Lower lobe of right lung (tissue), 2 donors: Measurements from ENCODE around the gene RETSAT. TPM values are rescaled to one million over a fixed set of nuclear protein-coding genes. Genes with fewer than 3 reads are reported as not detected.

Source experiments
- ATAC-seq, 2 donors: fragments of 200-7000 bp; cut with Tn5 transposase; one replicate each; pipeline ENCODE4 v1.9.1; 2020 to 2022; ENCODE audit warnings: mild to moderate bottlenecking in 2 of 2, moderate library complexity in 2 of 2
- DNase-seq: peaks from one replicate; pipeline ENCODE4 v3.0.0-alpha.2; 2020
- H3K27ac ChIP-seq: fragments of 200-600 bp; one replicate; pipeline ENCODE4 v1.8.0; 2022
- H3K27me3 ChIP-seq: fragments of 200-600 bp; one replicate; pipeline ENCODE4 v1.8.0; 2022; ENCODE audit warnings: low read depth
- H3K36me3 ChIP-seq: fragments of 200-600 bp; one replicate; pipeline ENCODE4 v1.8.0; 2022; ENCODE audit warnings: mild to moderate bottlenecking
- H3K4me1 ChIP-seq: fragments of 200-600 bp; one replicate; pipeline ENCODE4 v1.8.0; 2022
- H3K4me3 ChIP-seq: fragments of 200-600 bp; one replicate; pipeline ENCODE4 v1.8.0; 2022; ENCODE audit warnings: mild to moderate bottlenecking
- H3K9me3 ChIP-seq: fragments of 200-600 bp; one replicate; pipeline ENCODE4 v1.8.0; 2022
- intact Hi-C: fragments of 100-400 bp; cut with DNase I; formaldehyde crosslinking; loops from one replicate; pipeline ENCODE4 v1.11.0; 2022
- long read RNA-seq: library from polyadenylated mRNA; unstranded; transcript quantifications from one replicate; pipeline ENCODE4 v2.0.0, GENCODE V29; 2021
- total RNA-seq: library from RNA; stranded (reverse); fragmentation: NEBNext Ultra II Directional; extraction: Animal tissue kit (Norgen Biotek cat#: 25700); gene quantifications from one replicate; pipeline ENCODE4 v1.2.1, GENCODE V29; 2021
- TF ChIP-seq, protein P1 (sequence below): fragments of 200-600 bp; IDR thresholded peaks from one replicate; pipeline ENCODE4 v1.8.0; 2022; ENCODE audit warnings: antibody characterized with exemption, mild to moderate bottlenecking
- donor health status: DM: no; HTN: yes; CAD: no; lungs with severe emphysema.

RETSAT gene
- total RNA-seq: 55.5 TPM
- long read RNA-seq, transcript RETSAT-201 (11 exons, 3,100 nt): major isoform, 10 of 21 reads
- long read RNA-seq, partial matches to known transcripts: 7 of 21 reads
- long read RNA-seq, other reads (novel, unspliced or antisense): 4 of 21 reads

- Histone ChIP-seq H3K4me1 (peaks cover 25% of the 10 kb centered on the region), H3K27ac (peak within 1 kb of the TSS; percentile 90), H3K9me3 (no peaks in the 10 kb centered on the region), H3K4me3 (peak within 1 kb of the TSS; percentile 88), H3K27me3 (no peaks in the 10 kb centered on the region), H3K36me3 (peaks cover 51% of the 10 kb centered on the region)
- intact Hi-C loops: no loop called here
- ATAC-seq (peak; percentile 98 to 99), DNase-seq (peak; percentile 97)
- TF ChIP-seq, protein P1, sequence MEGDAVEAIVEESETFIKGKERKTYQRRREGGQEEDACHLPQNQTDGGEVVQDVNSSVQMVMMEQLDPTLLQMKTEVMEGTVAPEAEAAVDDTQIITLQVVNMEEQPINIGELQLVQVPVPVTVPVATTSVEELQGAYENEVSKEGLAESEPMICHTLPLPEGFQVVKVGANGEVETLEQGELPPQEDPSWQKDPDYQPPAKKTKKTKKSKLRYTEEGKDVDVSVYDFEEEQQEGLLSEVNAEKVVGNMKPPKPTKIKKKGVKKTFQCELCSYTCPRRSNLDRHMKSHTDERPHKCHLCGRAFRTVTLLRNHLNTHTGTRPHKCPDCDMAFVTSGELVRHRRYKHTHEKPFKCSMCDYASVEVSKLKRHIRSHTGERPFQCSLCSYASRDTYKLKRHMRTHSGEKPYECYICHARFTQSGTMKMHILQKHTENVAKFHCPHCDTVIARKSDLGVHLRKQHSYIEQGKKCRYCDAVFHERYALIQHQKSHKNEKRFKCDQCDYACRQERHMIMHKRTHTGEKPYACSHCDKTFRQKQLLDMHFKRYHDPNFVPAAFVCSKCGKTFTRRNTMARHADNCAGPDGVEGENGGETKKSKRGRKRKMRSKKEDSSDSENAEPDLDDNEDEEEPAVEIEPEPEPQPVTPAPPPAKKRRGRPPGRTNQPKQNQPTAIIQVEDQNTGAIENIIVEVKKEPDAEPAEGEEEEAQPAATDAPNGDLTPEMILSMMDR: no peak
These were observed at the start of gene RETSAT, which contains the start of gene ELMOD3 for GRCh38 chr2:85354286-85355072. Gene RETSAT (minus strand): TSS chr2:85354528. CDS start chr2:85354507, 21 bp downstream. Gene ELMOD3 (plus strand): TSS chr2:85354769. CDS start chr2:85357199, 2,430 bp downstream.

GRCh38 chr2:85401844-85402243 is 47.5 kb upstream of the RETSAT start:
- intact Hi-C loops: no loop called here
- Histone ChIP-seq H3K4me3 (no peak overlapping the region), H3K4me1 (peaks cover 13% of the 10 kb centered on the region), H3K27ac (no peak overlapping the region), H3K27me3 (no peaks in the 10 kb centered on the region), H3K36me3 (peaks cover 47% of the 10 kb centered on the region), H3K9me3 (no peaks in the 10 kb centered on the region)
- no peak for ATAC-seq
- no peak for DNase-seq
- TF ChIP-seq, protein P1: no peak

DNA sequence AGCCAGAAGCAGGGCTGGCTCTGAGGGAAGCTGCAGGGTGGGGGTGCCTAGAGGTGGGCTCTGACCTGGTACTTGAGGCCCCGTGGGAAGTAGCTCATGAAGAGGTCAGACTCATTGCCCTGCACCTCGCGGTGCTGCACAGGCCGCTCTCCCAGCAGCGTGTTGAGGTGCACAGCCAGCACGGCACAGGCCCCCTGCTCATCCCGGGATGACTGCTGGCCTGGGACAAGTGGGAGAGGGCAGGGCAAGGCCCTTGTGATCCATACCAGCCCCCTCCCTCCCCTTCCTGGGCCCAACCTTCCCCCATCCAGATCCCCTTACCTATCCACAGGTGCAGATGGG is 47.1 kb upstream of the RETSAT start:
- no peaks in the 10 kb centered on the region for H3K9me3 ChIP-seq
- no peak overlapping the region for H3K4me3 ChIP-seq
- peaks cover 17% of the 10 kb centered on the region for H3K4me1 ChIP-seq
- TF ChIP-seq, protein P1: no peak
- peaks cover 47% of the 10 kb centered on the region for H3K36me3 ChIP-seq
- H3K27ac ChIP-seq: no peak overlapping the region
- intact Hi-C loops: no loop called here
- ATAC-seq: no peak
- no peak for DNase-seq
- no peaks in the 10 kb centered on the region for H3K27me3 ChIP-seq

GRCh38 chr2:85400541-85401463 is 46.5 kb upstream of the RETSAT start:
- ATAC-seq (no peak), DNase-seq (no peak)
- TF ChIP-seq, protein P1: no peak
- H3K4me1 ChIP-seq: peaks cover 21% of the 10 kb centered on the region
- intact Hi-C loops: no loop called here
- no peaks in the 10 kb centered on the region for H3K27me3 ChIP-seq
- peaks cover 47% of the 10 kb centered on the region for H3K36me3 ChIP-seq
- H3K27ac ChIP-seq: no peak overlapping the region
- H3K9me3 ChIP-seq: no peaks in the 10 kb centered on the region
- H3K4me3 ChIP-seq: no peak overlapping the region

GRCh38 chr2:85400023-85400422 is 45.7 kb upstream of the RETSAT start:
- peaks cover 54% of the 10 kb centered on the region for H3K36me3 ChIP-seq

More at GRCh38 chr2:85400023-85400422, 45.7 kb upstream of the RETSAT start:
- no peak overlapping the region for H3K27ac ChIP-seq
- TF ChIP-seq, protein P1: no peak
- H3K27me3 ChIP-seq: no peaks in the 10 kb centered on the region
- no peak for ATAC-seq
- intact Hi-C loops: no loop called here
- no peak overlapping the region for H3K4me3 ChIP-seq
- peaks cover 21% of the 10 kb centered on the region for H3K4me1 ChIP-seq
- DNase-seq: no peak
- H3K9me3 ChIP-seq: no peaks in the 10 kb centered on the region
